ENCODE data around the gene GRIN1.
"Not testable (repeated sequence)": the region's sequence is repeated elsewhere in the genome, so short reads cannot be mapped to it uniquely, and the experiment has no call there.

GRIN1 gene

GRCh38 chr9:137122796-137123467 lies 16.0 kb upstream of the GRIN1 start:
- H3K27me3 ChIP-seq (ENCODE audit: low read length); H3K9me2 ChIP-seq (replicated peaks; ENCODE audit: insufficient read depth, low read length); H4K20me1 ChIP-seq (ENCODE audit: low read depth, low read length); H3K9me3 ChIP-seq (ENCODE audit: insufficient read depth, low read length); H3K36me3 ChIP-seq (ENCODE audit: low read length); H2AFZ ChIP-seq (ENCODE audit: low read depth, low read length, severe bottlenecking): not testable (repeated sequence)
- Histone ChIP-seq H3K4me2 (ENCODE audit: low read depth, low read length, poor library complexity, severe bottlenecking) (peak overlapping the region; percentile 53), H3F3A (ENCODE audit: insufficient read depth) (peaks cover 40% of the 10 kb centered on the region), H3K4me3 (ENCODE audit: insufficient read depth, low read length, poor library complexity, severe bottlenecking) (peak overlapping the region; percentile 7), H3K79me2 (ENCODE audit: insufficient read depth, low read length) (peaks cover 14% of the 10 kb centered on the region), H3K27ac (ENCODE audit: low read depth, low read length) (peak overlapping the region; percentile 90), H3K9ac (ENCODE audit: low read length) (peak overlapping the region; percentile 20)

GRCh38 chr9:137123468-137123837 lies 15.5 kb upstream of the GRIN1 start:
- Histone ChIP-seq H3K27ac (ENCODE audit: low read depth, low read length) (peak overlapping the region; percentile 90), H3K27me3 (ENCODE audit: low read length) (no peaks in the 10 kb centered on the region), H3K4me2 (ENCODE audit: low read depth, low read length, poor library complexity, severe bottlenecking) (peak overlapping the region; percentile 53), H3K36me3 (ENCODE audit: low read length) (no peaks in the 10 kb centered on the region), H3K9ac (ENCODE audit: low read length) (peak overlapping the region; percentile 20), H3K4me3 (ENCODE audit: insufficient read depth, low read length, poor library complexity, severe bottlenecking) (peak overlapping the region; percentile 7), H3F3A (ENCODE audit: insufficient read depth) (peaks cover 45% of the 10 kb centered on the region), H2AFZ (ENCODE audit: low read depth, low read length, severe bottlenecking) (no peak overlapping the region), H3K9me3 (ENCODE audit: insufficient read depth, low read length) (no peaks in the 10 kb centered on the region), H4K20me1 (ENCODE audit: low read depth, low read length) (no peaks in the 10 kb centered on the region), H3K9me2 (replicated peaks; ENCODE audit: insufficient read depth, low read length) (no peaks in the 10 kb centered on the region), H3K79me2 (ENCODE audit: insufficient read depth, low read length) (peaks cover 15% of the 10 kb centered on the region)
- TF ChIP-seq CTCF (IDR thresholded peaks at IDR 0.05; ENCODE audit: insufficient read depth, low read length, poor library complexity, severe bottlenecking), result no peak
- TF ChIP-seq EZH2phosphoT487 (conservative IDR thresholded peaks at IDR 0.05; ENCODE audit: low read length), result no peak

GRCh38 chr9:137123952-137124462 lies 14.9 kb upstream of the GRIN1 start:
- 0 out of 2 replicates have a peak overlapping the region, but pooled peaks have one; percentile 20 for H3K9ac ChIP-seq (ENCODE audit: low read length)
- peak overlapping the region; percentile 90; the same call in 1 of the 2 replicates for H3K27ac ChIP-seq (ENCODE audit: low read depth, low read length)
- H3K36me3 ChIP-seq (ENCODE audit: low read length); H3K27me3 ChIP-seq (ENCODE audit: low read length); H2AFZ ChIP-seq (ENCODE audit: low read depth, low read length, severe bottlenecking); H3K4me3 ChIP-seq (ENCODE audit: insufficient read depth, low read length, poor library complexity, severe bottlenecking); H3K9me2 ChIP-seq (replicated peaks; ENCODE audit: insufficient read depth, low read length); H3K9me3 ChIP-seq (ENCODE audit: insufficient read depth, low read length); H4K20me1 ChIP-seq (ENCODE audit: low read depth, low read length): not testable (repeated sequence)
- H3F3A ChIP-seq (ENCODE audit: insufficient read depth), result peaks cover 51% of the 10 kb centered on the region
- peak overlapping the region; percentile 53 for H3K4me2 ChIP-seq (ENCODE audit: low read depth, low read length, poor library complexity, severe bottlenecking)
- H3K79me2 ChIP-seq (ENCODE audit: insufficient read depth, low read length), result peaks cover 15% of the 10 kb centered on the region

- no peak overlapping the region for H2AFZ ChIP-seq (ENCODE audit: low read depth, low read length, severe bottlenecking)
- no peaks in the 10 kb centered on the region for H3K9me2 ChIP-seq (replicated peaks; ENCODE audit: insufficient read depth, low read length)
- peak overlapping the region; percentile 81 for H3K9ac ChIP-seq (ENCODE audit: low read length)
- H3K79me2 ChIP-seq (ENCODE audit: insufficient read depth, low read length), result peaks cover 15% of the 10 kb centered on the region
- no peaks in the 10 kb centered on the region for H3K36me3 ChIP-seq (ENCODE audit: low read length)
- H4K20me1 ChIP-seq (ENCODE audit: low read depth, low read length), result no peaks in the 10 kb centered on the region
- H3K27me3 ChIP-seq (ENCODE audit: low read length), result no peaks in the 10 kb centered on the region
- H3K4me2 ChIP-seq (ENCODE audit: low read depth, low read length, poor library complexity, severe bottlenecking), result peak overlapping the region; percentile 87
- peak overlapping the region; percentile 90 for H3K27ac ChIP-seq (ENCODE audit: low read depth, low read length)
- no peaks in the 10 kb centered on the region for H3K9me3 ChIP-seq (ENCODE audit: insufficient read depth, low read length)
- TF ChIP-seq EZH2phosphoT487 (conservative IDR thresholded peaks at IDR 0.05; ENCODE audit: low read length), result no peak
- no peak for TF ChIP-seq CTCF (IDR thresholded peaks at IDR 0.05; ENCODE audit: insufficient read depth, low read length, poor library complexity, severe bottlenecking)
- peak overlapping the region; percentile 61 for H3K4me3 ChIP-seq (ENCODE audit: insufficient read depth, low read length, poor library complexity, severe bottlenecking)
- H3F3A ChIP-seq (ENCODE audit: insufficient read depth), result peaks cover 45% of the 10 kb centered on the region
Measured at GRCh38 chr9:137126786-137127185, 12.2 kb upstream of the GRIN1 start.

Measured in SU-DHL-6 (cell line).